GM18858 (cell line): ENCODE results near the gene KLHL11.

Source experiments
- ATAC-seq: cut with Tn5 transposase; IDR thresholded peaks from one replicate; pipeline ENCODE4 v1.9.1; 2021; ENCODE audit not compliant: unreplicated experiment

The KLHL11 gene

GRCh38 chr17:41864836-41865595, at the start of gene KLHL11:
KLHL11 (minus strand) TSS chr17:41865423; CDS start chr17:41865370, 53 bp downstream.
- peak; percentile 81 for ATAC-seq

- no peak for ATAC-seq
Measured at GRCh38 chr17:41915020-41915419, 49.8 kb upstream of the KLHL11 start.

- ATAC-seq = no peak
Measured at GRCh38 chr17:41914358-41914766, 49.1 kb upstream of the KLHL11 start.

GRCh38 chr17:41913798-41914197, 48.6 kb upstream of the KLHL11 start:
- no peak for ATAC-seq

- ATAC-seq = no peak
Measured at GRCh38 chr17:41912925-41913324, 47.7 kb upstream of the KLHL11 start.

GRCh38 chr17:41910701-41911391, 45.6 kb upstream of the KLHL11 start:
- ATAC-seq = no peak

- ATAC-seq = no peak
Measured at GRCh38 chr17:41909088-41909487, 43.9 kb upstream of the KLHL11 start.

GRCh38 chr17:41907633-41908539, 42.7 kb upstream of the KLHL11 start:
- ATAC-seq = no peak

GRCh38 chr17:41907185-41907556, 41.9 kb upstream of the KLHL11 start:
- ATAC-seq = no peak

- no peak for ATAC-seq
Measured at GRCh38 chr17:41906465-41907184, 41.4 kb upstream of the KLHL11 start.

- no peak for ATAC-seq
Measured at GRCh38 chr17:41905172-41905571, 39.9 kb upstream of the KLHL11 start.

- ATAC-seq = no peak
Measured at GRCh38 chr17:41904242-41904841, 39.1 kb upstream of the KLHL11 start.

GRCh38 chr17:41901646-41902045, 36.4 kb upstream of the KLHL11 start:
- ATAC-seq = no peak

GRCh38 chr17:41896726-41897125, 31.5 kb upstream of the KLHL11 start:
- ATAC-seq = no peak

- ATAC-seq = no peak
Measured at GRCh38 chr17:41895617-41896016, 30.4 kb upstream of the KLHL11 start.

- no peak for ATAC-seq
Measured at GRCh38 chr17:41894791-41895331, 29.6 kb upstream of the KLHL11 start.

- no peak for ATAC-seq
Measured at GRCh38 chr17:41893384-41893783, 28.2 kb upstream of the KLHL11 start.

- no peak for ATAC-seq
Measured at GRCh38 chr17:41892021-41892376, 26.8 kb upstream of the KLHL11 start.

GRCh38 chr17:41891135-41892020, 26.2 kb upstream of the KLHL11 start:
- no peak for ATAC-seq
